Liver (tissue), 9 donors: ENCODE results near the gene CCDC15. TPM values are rescaled to one million over a fixed set of nuclear protein-coding genes. Genes with fewer than 3 reads are reported as not detected.

Source experiments
- DNase-seq: peaks from one replicate; pipeline ENCODE4 v3.0.0-alpha.2; 2017; ENCODE audit warnings: low spot score
- H3K27ac ChIP-seq, 2 donors: one replicate each; pipeline ENCODE4 v1.7.0; 2013; ENCODE audit warnings: inconsistent platforms in 2 of 2, low read length in 2 of 2, control low read depth in 1 of 2, low read depth in 1 of 2, mild to moderate bottlenecking in 1 of 2
- H3K27me3 ChIP-seq, 4 donors: one replicate each; pipeline versions ENCODE4 v1.6.1 to v1.7.0; 2013; ENCODE audit warnings: low read length in 3 of 4, inconsistent platforms in 1 of 4, mild to moderate bottlenecking in 1 of 4, moderate library complexity in 1 of 4; ENCODE audit not compliant: control insufficient read depth in 4 of 4, insufficient read depth in 4 of 4
- H3K36me3 ChIP-seq, 4 donors: one replicate each; pipeline versions ENCODE4 v1.6.1 to v1.7.0; 2013; ENCODE audit warnings: low read length in 3 of 4, mild to moderate bottlenecking in 3 of 4, low read depth in 1 of 4, moderate library complexity in 1 of 4; ENCODE audit not compliant: control insufficient read depth in 4 of 4, insufficient read depth in 3 of 4
- H3K4me1 ChIP-seq, 4 donors: one replicate each; pipeline versions ENCODE4 v1.6.1 to v1.7.0; 2013; ENCODE audit warnings: low read length in 3 of 4, mild to moderate bottlenecking in 3 of 4, moderate library complexity in 1 of 4; ENCODE audit not compliant: control insufficient read depth in 4 of 4, insufficient read depth in 4 of 4
- H3K4me3 ChIP-seq, 3 donors: one replicate each; pipeline versions ENCODE4 v1.6.1 to v1.7.0; 2013; ENCODE audit warnings: low read length in 3 of 3, control low read depth in 1 of 3, low read depth in 1 of 3, mild to moderate bottlenecking in 1 of 3
- H3K9ac ChIP-seq, 2 donors: one replicate each; pipeline ENCODE4 v1.7.0; 2013; ENCODE audit warnings: low read length in 2 of 2, mild to moderate bottlenecking in 2 of 2, moderate library complexity in 2 of 2, control low read depth in 1 of 2, low read depth in 1 of 2
- H3K9me3 ChIP-seq, 4 donors: one replicate each; pipeline versions ENCODE4 v1.6.1 to v1.7.0; 2013; ENCODE audit warnings: low read length in 3 of 4; ENCODE audit not compliant: control insufficient read depth in 4 of 4
- EGR1 ChIP-seq, 2 donors: IDR thresholded peaks; 2 replicates each; pipeline ENCODE4 v1.6.1; 2016 to 2018; ENCODE audit warnings: antibody characterized with exemption in 2 of 2, low read depth in 2 of 2
- FOXA1 ChIP-seq: IDR thresholded peaks from 2 replicates; pipeline ENCODE4 v1.6.1; 2016; ENCODE audit warnings: antibody characterized with exemption
- FOXA2 ChIP-seq: IDR thresholded peaks from 2 replicates; pipeline ENCODE4 v1.6.1; 2016; ENCODE audit warnings: antibody characterized with exemption
- GABPA ChIP-seq, 2 donors: IDR thresholded peaks in 1 of 2; conservative IDR thresholded peaks in 1 of 2; 2 replicates each; pipeline ENCODE4 v1.6.1; 2016; ENCODE audit warnings: antibody characterized with exemption in 2 of 2, mild to moderate bottlenecking in 1 of 2, moderate library complexity in 1 of 2
- HNF4A ChIP-seq, 2 donors: conservative IDR thresholded peaks; 2 replicates each; pipeline ENCODE4 v1.6.1; 2016; ENCODE audit warnings: antibody characterized with exemption in 2 of 2, mild to moderate bottlenecking in 2 of 2
- HNF4G ChIP-seq: IDR thresholded peaks from 2 replicates; pipeline ENCODE4 v1.6.1; 2016; ENCODE audit warnings: antibody characterized with exemption
- JUND ChIP-seq, 2 donors: IDR thresholded peaks; 2 replicates each; pipeline ENCODE4 v1.6.1; 2016; ENCODE audit warnings: antibody characterized with exemption in 2 of 2
- NR2F2 ChIP-seq: IDR thresholded peaks from 2 replicates; pipeline ENCODE4 v1.6.1; 2016; ENCODE audit warnings: antibody characterized with exemption
- RAD21 ChIP-seq, 2 donors: IDR thresholded peaks; 2 replicates each; pipeline ENCODE4 v1.6.1; 2016; ENCODE audit warnings: antibody characterized with exemption in 2 of 2, mild to moderate bottlenecking in 2 of 2
- RXRA ChIP-seq, 2 donors: IDR thresholded peaks; 2 replicates each; pipeline ENCODE4 v1.6.1; 2017 to 2018; ENCODE audit warnings: antibody characterized with exemption in 2 of 2, mild to moderate bottlenecking in 1 of 2
- SP1 ChIP-seq: IDR thresholded peaks from 2 replicates; pipeline ENCODE4 v1.6.1; 2018; ENCODE audit warnings: antibody characterized with exemption, mild to moderate bottlenecking
- TAF1 ChIP-seq: conservative IDR thresholded peaks from 2 replicates; pipeline ENCODE4 v1.6.1; 2016; ENCODE audit warnings: antibody characterized with exemption, mild to moderate bottlenecking
- YY1 ChIP-seq: IDR thresholded peaks from 2 replicates; pipeline ENCODE4 v1.6.1; 2016; ENCODE audit warnings: antibody characterized with exemption, mild to moderate bottlenecking
- WGBS: extraction: QIAGEN DNeasy Blood & Tissue Kit; methylation state at CpG from one replicate; pipeline ENCODE4 v1.1.7; 2013; 5-methylcytosine and 5-hydroxymethylcytosine counted together
- polyA plus RNA-seq, 2 donors: library from polyadenylated mRNA; stranded (reverse) in 1 of 2; unstranded in 1 of 2; fragments of 200-250 nt in 1 of 2; fragments of >200 nt in 1 of 2; fragmentation: Nextera tagmentation in 1 of 2; extraction: Ambion mirVana in 1 of 2; gene quantifications; one replicate each; pipeline versions ENCODE4 v1.2.1 to v1.2.3, GENCODE V29; 2013 to 2015
- total RNA-seq, 2 donors: library from RNA; depleted of rRNA; stranded (reverse); fragments of >200 nt; gene quantifications; one replicate each; pipeline ENCODE4 v1.2.3, GENCODE V29; 2014
- TF ChIP-seq, protein P1 (sequence below): IDR thresholded peaks from 2 replicates; pipeline ENCODE4 v1.6.1; 2016; ENCODE audit warnings: antibody characterized with exemption
- TF ChIP-seq, protein P2 (sequence below): IDR thresholded peaks from 2 replicates; pipeline ENCODE4 v1.6.1; 2016; ENCODE audit warnings: antibody characterized with exemption, mild to moderate bottlenecking
- TF ChIP-seq, protein P3 (sequence below): IDR thresholded peaks from 2 replicates; pipeline ENCODE4 v1.6.1; 2016; ENCODE audit warnings: antibody characterized with exemption
- TF ChIP-seq, protein P4 (sequence below): IDR thresholded peaks from 2 replicates; pipeline ENCODE4 v1.6.1; 2016; ENCODE audit warnings: antibody characterized with exemption
- TF ChIP-seq, protein P5 (sequence below): fragments of 150-350 bp; IDR thresholded peaks from 2 replicates; pipeline ENCODE4 v1.5.1; 2017; ENCODE audit warnings: improper control_type of control experiment, low read depth, low read length; ENCODE audit not compliant: missing input control
- donor health status: healthy.
- donor health status: healthy.
- donor health status: healthy.
- donor health status: healthy.
- donor health status: healthy.

Gene CCDC15
- total and polyA plus RNA-seq, 4 donors = 0.35 to 3.5 (median 0.88) TPM

DNA sequence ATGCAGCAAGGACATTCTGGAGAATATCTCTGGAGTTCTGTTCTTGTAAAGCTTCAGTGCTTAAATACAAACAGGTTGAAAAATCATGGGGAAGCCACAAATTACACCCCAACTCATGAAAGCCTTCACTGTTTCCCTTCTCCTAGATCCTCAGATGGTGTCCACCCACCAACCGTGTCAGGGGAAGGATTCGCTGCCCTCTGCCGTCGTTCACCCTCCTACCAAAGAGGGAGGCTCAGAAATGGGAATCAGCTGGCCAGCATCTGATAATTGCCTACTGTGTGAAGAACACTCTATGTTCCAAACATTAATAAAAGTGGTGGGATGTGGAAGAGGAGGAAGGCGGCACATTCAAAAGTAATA is 10.8 kb upstream of the CCDC15 start:
- TF ChIP-seq RAD21 (IDR thresholded peaks at IDR 0.05) (no peak), TAF1 (no peak), HNF4A (conservative IDR thresholded peaks at IDR 0.05) (no peak), GABPA (IDR thresholded peaks at IDR 0.05 in 1 of 2, conservative IDR thresholded peaks at IDR 0.05 in 1 of 2) (no peak), FOXA1 (no peak), HNF4G (no peak), SP1 (no peak), EGR1 (IDR thresholded peaks at IDR 0.05; ENCODE audit: low read depth in 2 of 2) (no peak), NR2F2 (no peak), YY1 (no peak), JUND (IDR thresholded peaks at IDR 0.05) (no peak), FOXA2 (no peak)
- TF ChIP-seq, protein P1, sequence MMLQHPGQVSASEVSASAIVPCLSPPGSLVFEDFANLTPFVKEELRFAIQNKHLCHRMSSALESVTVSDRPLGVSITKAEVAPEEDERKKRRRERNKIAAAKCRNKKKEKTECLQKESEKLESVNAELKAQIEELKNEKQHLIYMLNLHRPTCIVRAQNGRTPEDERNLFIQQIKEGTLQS = no peak
- TF ChIP-seq, protein P2, sequence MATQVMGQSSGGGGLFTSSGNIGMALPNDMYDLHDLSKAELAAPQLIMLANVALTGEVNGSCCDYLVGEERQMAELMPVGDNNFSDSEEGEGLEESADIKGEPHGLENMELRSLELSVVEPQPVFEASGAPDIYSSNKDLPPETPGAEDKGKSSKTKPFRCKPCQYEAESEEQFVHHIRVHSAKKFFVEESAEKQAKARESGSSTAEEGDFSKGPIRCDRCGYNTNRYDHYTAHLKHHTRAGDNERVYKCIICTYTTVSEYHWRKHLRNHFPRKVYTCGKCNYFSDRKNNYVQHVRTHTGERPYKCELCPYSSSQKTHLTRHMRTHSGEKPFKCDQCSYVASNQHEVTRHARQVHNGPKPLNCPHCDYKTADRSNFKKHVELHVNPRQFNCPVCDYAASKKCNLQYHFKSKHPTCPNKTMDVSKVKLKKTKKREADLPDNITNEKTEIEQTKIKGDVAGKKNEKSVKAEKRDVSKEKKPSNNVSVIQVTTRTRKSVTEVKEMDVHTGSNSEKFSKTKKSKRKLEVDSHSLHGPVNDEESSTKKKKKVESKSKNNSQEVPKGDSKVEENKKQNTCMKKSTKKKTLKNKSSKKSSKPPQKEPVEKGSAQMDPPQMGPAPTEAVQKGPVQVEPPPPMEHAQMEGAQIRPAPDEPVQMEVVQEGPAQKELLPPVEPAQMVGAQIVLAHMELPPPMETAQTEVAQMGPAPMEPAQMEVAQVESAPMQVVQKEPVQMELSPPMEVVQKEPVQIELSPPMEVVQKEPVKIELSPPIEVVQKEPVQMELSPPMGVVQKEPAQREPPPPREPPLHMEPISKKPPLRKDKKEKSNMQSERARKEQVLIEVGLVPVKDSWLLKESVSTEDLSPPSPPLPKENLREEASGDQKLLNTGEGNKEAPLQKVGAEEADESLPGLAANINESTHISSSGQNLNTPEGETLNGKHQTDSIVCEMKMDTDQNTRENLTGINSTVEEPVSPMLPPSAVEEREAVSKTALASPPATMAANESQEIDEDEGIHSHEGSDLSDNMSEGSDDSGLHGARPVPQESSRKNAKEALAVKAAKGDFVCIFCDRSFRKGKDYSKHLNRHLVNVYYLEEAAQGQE = no peak
- TF ChIP-seq, protein P3, sequence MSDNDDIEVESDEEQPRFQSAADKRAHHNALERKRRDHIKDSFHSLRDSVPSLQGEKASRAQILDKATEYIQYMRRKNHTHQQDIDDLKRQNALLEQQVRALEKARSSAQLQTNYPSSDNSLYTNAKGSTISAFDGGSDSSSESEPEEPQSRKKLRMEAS = no peak
- TF ChIP-seq, protein P4, sequence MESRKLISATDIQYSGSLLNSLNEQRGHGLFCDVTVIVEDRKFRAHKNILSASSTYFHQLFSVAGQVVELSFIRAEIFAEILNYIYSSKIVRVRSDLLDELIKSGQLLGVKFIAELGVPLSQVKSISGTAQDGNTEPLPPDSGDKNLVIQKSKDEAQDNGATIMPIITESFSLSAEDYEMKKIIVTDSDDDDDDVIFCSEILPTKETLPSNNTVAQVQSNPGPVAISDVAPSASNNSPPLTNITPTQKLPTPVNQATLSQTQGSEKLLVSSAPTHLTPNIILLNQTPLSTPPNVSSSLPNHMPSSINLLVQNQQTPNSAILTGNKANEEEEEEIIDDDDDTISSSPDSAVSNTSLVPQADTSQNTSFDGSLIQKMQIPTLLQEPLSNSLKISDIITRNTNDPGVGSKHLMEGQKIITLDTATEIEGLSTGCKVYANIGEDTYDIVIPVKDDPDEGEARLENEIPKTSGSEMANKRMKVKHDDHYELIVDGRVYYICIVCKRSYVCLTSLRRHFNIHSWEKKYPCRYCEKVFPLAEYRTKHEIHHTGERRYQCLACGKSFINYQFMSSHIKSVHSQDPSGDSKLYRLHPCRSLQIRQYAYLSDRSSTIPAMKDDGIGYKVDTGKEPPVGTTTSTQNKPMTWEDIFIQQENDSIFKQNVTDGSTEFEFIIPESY = no peak
- TF ChIP-seq, protein P5, sequence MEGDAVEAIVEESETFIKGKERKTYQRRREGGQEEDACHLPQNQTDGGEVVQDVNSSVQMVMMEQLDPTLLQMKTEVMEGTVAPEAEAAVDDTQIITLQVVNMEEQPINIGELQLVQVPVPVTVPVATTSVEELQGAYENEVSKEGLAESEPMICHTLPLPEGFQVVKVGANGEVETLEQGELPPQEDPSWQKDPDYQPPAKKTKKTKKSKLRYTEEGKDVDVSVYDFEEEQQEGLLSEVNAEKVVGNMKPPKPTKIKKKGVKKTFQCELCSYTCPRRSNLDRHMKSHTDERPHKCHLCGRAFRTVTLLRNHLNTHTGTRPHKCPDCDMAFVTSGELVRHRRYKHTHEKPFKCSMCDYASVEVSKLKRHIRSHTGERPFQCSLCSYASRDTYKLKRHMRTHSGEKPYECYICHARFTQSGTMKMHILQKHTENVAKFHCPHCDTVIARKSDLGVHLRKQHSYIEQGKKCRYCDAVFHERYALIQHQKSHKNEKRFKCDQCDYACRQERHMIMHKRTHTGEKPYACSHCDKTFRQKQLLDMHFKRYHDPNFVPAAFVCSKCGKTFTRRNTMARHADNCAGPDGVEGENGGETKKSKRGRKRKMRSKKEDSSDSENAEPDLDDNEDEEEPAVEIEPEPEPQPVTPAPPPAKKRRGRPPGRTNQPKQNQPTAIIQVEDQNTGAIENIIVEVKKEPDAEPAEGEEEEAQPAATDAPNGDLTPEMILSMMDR = no peak
- Histone ChIP-seq H3K27ac (no peak overlapping the region), H3K36me3 (no peaks in the 10 kb centered on the region), H3K9me3 (no peaks in the 10 kb centered on the region), H3K4me1 (peaks cover 0 to 6% (median 0%) of the 10 kb centered on the region in 4 donors), H3K9ac (no peak overlapping the region), H3K4me3 (no peak overlapping the region), H3K27me3 (no peaks in the 10 kb centered on the region)
- WGBS = 84% methylated on average over 5 of the region's 5 CpGs
- DNase-seq = no peak

DNA sequence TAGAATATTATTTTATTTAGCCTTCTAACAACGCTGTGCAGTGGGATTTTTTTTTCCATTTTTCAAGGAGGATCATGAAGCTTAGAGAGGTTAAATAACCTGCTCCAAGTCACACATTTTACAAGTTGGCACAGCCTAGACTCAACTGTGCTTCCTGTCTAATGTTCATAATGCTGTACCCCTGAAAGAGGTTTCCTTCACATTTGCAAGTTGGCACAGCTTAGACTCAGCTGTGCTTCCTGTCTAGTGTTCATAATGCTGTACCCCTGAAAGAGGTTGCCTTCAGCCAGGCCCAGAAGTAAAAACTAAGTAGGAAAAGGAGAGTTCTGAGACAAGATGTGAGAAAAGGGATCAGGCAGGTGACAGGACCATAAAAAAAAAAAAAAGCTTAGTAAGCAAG is 10.3 kb upstream of the CCDC15 start:
- Histone ChIP-seq H3K4me1 (peaks cover 0 to 6% (median 0%) of the 10 kb centered on the region in 4 donors), H3K27me3 (no peaks in the 10 kb centered on the region), H3K4me3 (no peak overlapping the region), H3K36me3 (no peaks in the 10 kb centered on the region), H3K9me3 (no peaks in the 10 kb centered on the region), H3K27ac (no peak overlapping the region), H3K9ac (no peak overlapping the region)
- 89% methylated on average over 1 of the region's 1 CpG for WGBS
- DNase-seq = no peak
- TF ChIP-seq, protein P4 = no peak
- TF ChIP-seq HNF4G (no peak), SP1 (no peak), YY1 (no peak), GABPA (IDR thresholded peaks at IDR 0.05 in 1 of 2, conservative IDR thresholded peaks at IDR 0.05 in 1 of 2) (no peak), FOXA1 (no peak), JUND (IDR thresholded peaks at IDR 0.05) (no peak), TAF1 (no peak), RAD21 (IDR thresholded peaks at IDR 0.05) (no peak), RXRA (IDR thresholded peaks at IDR 0.05) (no peak)
- TF ChIP-seq, protein P2 = no peak
- TF ChIP-seq, protein P1 = no peak
